H1 (cell line): ENCODE measurements around the gene TMEM132A. TPM values are rescaled to one million over a fixed set of nuclear protein-coding genes. Genes with fewer than 3 reads are reported as not detected.

Source experiments
- CREB1 ChIP-seq: IDR thresholded peaks from 2 replicates; pipeline ENCODE4 v1.6.1; 2012; ENCODE audit warnings: inconsistent platforms
- CTCF ChIP-seq, 3 experiments: IDR thresholded peaks; 1 replicate in 2 of 3; 2 replicates in 1 of 3; pipeline versions ENCODE4 v1.5.1 to v1.6.1; 2011; ENCODE audit warnings: low read length in 3 of 3, mild to moderate bottlenecking in 3 of 3, inconsistent platforms in 2 of 3, low read depth in 1 of 3, moderate library complexity in 1 of 3; ENCODE audit not compliant: insufficient read depth in 1 of 3; ENCODE audit errors: control extremely low read depth in 1 of 3
- HDAC2 ChIP-seq, 2 experiments: fragments of 300-600 bp in 1 of 2; sonication (generic) in 1 of 2; IDR thresholded peaks; 2 replicates each; pipeline ENCODE4 v1.6.1; 2011 to 2012; ENCODE audit warnings: low read depth in 2 of 2, low read length in 2 of 2, mild to moderate bottlenecking in 2 of 2, moderate library complexity in 2 of 2, borderline replicate concordance in 1 of 2, inconsistent platforms in 1 of 2
- JUN ChIP-seq: IDR thresholded peaks from 2 replicates; pipeline ENCODE4 v1.6.1; 2011; ENCODE audit warnings: low read depth, mild to moderate bottlenecking, improper control_type of control experiment, low read length
- KDM1A ChIP-seq: fragments of 200-600, 300-600 bp; sonication (generic); IDR thresholded peaks from 2 replicates; pipeline ENCODE4 v1.7.1; 2016; ENCODE audit warnings: mild to moderate bottlenecking, low read length, borderline replicate concordance
- SP1 ChIP-seq: IDR thresholded peaks from 2 replicates; pipeline ENCODE4 v1.6.1; 2011; ENCODE audit warnings: low read depth, low read length
- polyA plus RNA-seq, 7 experiments: library from polyadenylated mRNA; depleted of rRNA in 3 of 7; stranded (reverse) in 5 of 7; unstranded in 2 of 7; fragments of >200 nt in 5 of 7; fragments of 200-250 nt in 2 of 7; gene quantifications; 1 replicate in 5 of 7; 2 replicates in 1 of 7; 4 replicates in 1 of 7; pipeline versions ENCODE4 v1.2.1 to v1.2.3, GENCODE V29; 2011 to 2013; ENCODE audit warnings: missing spikeins in 2 of 7, mixed read lengths in 2 of 7
- total RNA-seq: library from RNA; stranded (reverse); fragmentation: NEBNext Ultra II Directional; extraction: Animal tissue kit (Norgen Biotek cat#: 25700); gene quantifications from 2 replicates; pipeline ENCODE4 v1.2.1, GENCODE V29; 2021

Gene TMEM132A
- total and polyA plus RNA-seq, 2 of the 8 experiments (the other 6 are each of a cell fraction or from before 2014, with no cell fraction given), result 46.6 to 97.9 TPM

GRCh38 chr11:60937811-60938210, 13.6 kb downstream of the TMEM132A start (continued):
- TF ChIP-seq SP1 (no peak), CREB1 (no peak), KDM1A (no peak), HDAC2 (IDR thresholded peaks at IDR 0.05; ENCODE audit: borderline replicate concordance in 1 of 2, low read depth in 2 of 2, low read length in 2 of 2) (no peak), CTCF (IDR thresholded peaks at IDR 0.05; ENCODE audit: control extremely low read depth in 1 of 3, insufficient read depth in 1 of 3, low read depth in 1 of 3, low read length in 3 of 3) (no peak), JUN (no peak)
